Endometrial microvascular endothelial cells (primary cell): ENCODE data around the gene SYTL1. TPM values are rescaled to one million over a fixed set of nuclear protein-coding genes. Genes with fewer than 3 reads are reported as not detected.
"Not testable (repeated sequence)": the region's sequence is repeated elsewhere in the genome, so short reads cannot be mapped to it uniquely, and the experiment has no call there.

Experiments used
- in situ Hi-C: cut with HindIII; loops from 2 replicates; pipeline ENCODE4 v1.10.0; 2017; ENCODE audit warnings: low sequenced_read_pairs, low pct_unique_long_range_greater_than_20kb; ENCODE audit errors: inconsistent ontology term
- total RNA-seq: library from RNA; depleted of rRNA; stranded (reverse); fragments of >200 nt; gene quantifications from one replicate; pipeline ENCODE4 v1.2.3, GENCODE V29; 2015; ENCODE audit errors: inconsistent ontology term

Gene SYTL1
- total RNA-seq, 1 donor from 2014 or later, result not detected

DNA sequence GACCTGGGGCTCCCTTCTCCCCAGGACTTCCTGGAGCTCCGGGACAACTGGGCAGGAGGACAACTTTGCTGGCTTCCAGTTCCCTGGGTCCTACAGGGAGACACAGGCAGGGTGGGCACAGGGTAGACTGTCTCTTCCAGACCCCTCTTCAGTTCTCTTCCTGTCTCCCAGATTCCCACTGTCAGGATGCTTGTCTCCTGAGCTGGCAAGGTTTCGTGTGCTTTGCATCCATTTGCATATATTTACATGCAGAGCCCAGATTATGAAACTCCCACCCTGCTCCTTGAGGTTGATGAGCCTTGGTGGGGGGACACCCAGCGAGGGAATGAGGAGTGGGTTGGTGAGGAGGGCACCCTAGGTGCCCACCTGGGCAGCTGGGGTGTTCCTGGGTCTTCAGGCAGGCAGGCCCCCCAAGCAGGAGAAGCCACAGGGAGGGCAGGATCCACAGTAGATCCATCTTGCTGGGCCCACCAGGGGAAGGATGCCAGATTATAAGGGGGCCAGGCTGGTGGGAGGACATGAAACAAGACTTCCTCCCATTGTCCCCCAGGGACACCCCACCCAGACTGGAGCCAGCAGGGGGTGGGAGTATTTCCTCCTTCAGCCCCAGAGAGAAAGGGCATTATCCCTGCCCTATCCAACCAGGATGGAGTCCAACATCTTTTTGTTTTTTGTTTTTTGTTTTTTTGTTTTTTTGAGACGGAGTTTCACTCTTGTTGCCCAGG lies 32.7 kb downstream of the SYTL1 start, which contains the start of gene FCN3:
Gene FCN3 (minus strand): TSS at position 463 of the 725 bp plus-strand sequence. CDS start 6 bp downstream, at position 457.
- in situ Hi-C loops, result no loop called here

DNA sequence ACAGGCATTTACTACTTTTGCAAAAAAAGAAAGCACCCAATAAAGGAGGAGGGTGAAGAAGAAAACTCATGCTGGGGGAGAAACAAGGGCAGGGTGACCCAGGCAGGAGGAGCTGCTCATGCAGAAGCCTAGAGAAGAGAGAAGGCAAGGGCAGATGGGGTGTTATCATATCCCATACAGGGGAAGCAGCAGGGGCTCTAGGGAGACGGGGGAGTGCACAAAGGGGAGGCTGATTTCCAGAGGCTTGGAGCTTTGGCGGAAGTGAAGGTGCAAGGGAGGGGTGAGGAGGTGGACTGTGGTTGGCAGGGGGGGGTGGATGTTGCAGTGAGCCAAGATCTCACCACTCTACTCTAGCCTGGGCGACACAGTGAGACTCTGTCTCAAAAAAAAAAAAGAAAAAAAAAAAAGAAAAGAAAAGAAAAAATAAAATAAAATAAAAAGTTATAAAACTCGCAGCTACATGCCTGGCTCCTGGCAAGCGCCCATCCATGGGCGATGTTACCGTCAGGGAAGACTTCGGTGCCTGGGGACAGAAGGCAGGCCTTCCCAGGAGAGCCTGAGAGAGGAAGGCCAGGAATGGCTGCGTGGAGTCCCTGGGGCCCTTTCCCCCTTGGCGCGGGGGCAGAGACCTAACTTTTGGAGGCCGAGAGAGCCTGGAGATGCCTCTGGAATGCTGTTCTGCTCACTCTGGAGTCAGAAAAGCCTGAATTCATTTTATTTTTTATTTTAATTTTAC lies 36.1 kb downstream of the SYTL1 start:
- in situ Hi-C loops, result no loop called here

DNA sequence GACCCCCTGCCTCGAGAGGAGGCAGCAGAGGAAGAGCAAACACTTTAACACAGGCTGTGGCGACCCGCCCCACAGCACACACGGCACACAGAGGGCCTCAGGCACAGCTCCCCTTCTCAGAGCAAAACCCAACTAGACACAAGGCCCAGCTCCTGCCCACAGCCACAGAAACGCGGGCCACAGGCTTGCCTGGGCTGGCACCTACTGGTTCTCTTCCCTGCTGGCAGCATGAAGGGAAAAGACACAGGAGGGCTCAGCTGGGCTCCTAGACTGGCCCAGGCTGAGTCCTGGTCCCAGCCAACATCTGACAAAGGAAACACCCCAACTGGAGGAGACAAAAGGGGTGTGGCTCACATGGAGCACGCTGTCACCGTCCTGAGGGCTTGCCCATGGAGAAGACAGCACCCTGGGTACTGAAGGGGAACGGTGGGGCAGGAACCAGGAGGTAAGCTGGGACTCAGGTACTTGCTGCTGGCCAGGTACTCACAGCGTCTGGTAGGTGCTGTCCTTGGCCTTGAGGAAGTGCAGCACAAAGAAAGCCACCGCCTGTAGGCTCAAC lies 37.8 kb downstream of the SYTL1 start:
- in situ Hi-C loops, result no loop called here

DNA sequence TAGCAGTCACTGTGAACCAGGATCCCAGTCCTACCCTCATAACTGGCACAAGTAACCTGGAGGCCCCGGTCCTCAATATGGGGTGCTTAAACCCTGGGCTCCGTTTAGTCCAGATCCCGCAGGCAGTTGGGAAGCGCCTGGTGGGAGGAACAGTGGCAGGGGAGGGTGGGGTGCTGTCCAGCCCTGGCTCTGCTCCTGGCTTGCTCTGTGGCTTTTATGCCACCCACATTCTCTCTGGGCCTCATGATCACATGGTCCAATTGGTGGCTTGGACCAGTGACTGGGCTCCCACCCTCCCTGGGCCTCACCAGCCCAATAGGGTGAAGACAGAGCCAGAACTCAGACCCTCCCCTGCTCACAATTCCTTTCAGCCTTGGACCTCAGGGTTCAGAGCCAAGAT lies 38.4 kb downstream of the SYTL1 start:
- in situ Hi-C loops, result no loop called here

DNA sequence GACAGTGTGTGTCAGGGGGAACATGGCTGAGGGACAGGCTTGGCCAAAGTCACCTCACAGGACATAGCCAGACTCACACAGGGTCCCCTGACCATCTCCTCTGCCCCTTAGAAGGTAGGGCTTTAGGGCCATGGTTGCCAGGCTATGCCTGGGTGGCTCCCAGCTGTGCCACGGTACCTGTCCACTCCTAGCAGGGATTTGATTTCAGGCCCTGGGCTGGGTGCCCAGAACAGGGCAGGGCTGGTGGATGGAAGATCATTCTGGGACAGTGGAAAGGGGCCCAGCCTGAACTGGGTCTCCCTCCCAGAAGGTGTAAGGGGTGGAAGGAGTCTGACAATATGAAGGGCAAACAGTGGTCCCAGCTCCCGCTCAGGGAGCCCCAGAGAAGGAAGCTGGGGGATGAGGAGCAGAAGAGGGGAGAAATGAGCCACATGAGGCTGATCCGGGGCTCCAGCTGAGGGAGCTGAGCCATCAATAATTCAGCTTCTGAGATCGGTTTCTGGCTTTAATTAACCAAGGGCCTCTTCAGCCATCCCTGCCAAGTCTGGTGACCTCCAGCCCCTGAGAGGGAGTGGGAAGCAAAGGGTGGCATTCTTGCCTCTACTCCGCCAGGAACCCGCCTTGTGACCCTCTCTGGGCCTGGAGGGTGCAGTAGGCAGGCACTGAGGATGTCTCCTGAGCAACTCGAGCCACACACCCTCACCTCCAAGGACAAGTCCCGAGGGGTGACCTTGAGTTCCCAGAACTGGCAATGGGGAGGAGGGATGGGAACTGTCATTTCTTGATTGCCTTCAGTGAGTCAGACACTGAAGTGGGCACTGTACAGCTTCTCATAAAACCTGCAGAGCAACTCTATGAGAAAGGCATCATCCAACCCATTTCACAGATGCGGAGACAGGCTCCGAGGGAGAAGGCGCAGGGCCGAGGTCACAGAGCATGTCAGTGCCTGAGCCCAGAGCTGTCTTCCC lies 39.2 kb downstream of the SYTL1 start:
- in situ Hi-C loops, result no loop called here

DNA sequence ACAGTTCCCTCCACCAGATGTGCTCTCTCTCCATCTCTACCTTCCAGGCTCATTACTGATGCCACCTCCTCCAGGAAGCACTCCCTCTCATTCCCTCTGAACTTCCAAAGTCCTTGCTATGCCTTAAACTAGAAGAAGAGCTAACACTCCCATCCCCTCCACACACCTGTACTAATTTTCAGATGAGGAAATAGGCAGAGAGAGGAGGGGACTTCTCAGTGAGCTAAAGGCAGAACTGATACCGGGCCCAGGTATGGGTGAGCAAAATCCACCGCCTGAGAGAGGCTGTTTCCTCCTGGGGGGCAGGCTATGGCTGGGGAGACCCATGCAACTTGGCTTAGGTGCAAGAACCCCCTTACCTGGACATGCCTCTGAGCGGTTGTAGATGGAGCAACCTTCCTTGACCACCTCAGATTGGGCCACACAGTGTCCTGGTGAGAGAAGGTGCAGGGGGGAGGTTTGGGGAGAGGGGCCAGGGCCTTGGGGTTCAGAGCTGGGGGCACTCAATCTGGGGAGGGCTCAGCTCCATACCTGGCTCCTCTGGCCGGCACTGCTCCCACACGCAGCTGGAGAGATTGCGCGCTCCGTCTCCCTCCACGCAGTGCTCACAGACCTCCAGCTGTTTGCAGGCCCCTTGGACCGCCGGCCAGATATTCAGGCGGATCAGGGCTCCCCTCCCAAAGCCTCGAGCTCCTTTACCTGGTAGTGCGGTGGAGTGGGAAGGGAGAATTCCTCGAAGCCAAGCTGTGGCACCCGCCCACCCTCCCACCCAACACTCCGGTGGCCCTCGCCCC lies 40.3 kb downstream of the SYTL1 start:
- in situ Hi-C loops, result no loop called here

DNA sequence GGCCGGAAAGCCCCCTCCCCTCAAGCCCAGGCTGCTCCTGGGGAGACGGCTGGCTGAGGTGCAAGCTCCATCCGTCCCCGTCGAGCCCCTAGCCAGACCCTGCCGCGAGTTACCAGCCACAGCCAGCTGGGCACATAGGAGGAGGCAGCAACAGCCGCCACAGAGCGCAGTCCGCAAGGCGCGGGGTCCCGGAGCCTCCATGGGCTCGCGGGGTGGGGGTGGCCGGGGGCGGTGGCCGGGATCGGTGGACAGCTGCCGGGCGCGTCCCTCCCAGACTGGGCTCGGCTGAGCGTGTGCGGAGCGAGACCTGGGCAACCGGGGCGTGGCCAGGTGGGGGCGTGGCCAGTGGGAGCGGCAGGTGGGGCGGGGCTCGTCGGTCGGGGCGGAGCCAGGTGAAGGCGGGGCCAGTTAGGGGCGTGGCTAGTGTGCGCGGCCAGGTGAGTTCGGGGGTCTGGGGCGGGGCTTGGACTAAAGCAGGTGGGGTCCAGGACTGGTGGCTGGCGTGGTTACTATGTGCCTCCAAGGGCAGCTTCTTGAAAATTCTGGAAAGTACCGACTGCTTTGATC lies 41.3 kb downstream of the SYTL1 start, which contains the start of gene CD164L2:
Gene CD164L2 (minus strand): TSS at position 295 of the 567 bp plus-strand sequence. CDS start 94 bp downstream, at position 201.
- in situ Hi-C loops, result no loop called here

DNA sequence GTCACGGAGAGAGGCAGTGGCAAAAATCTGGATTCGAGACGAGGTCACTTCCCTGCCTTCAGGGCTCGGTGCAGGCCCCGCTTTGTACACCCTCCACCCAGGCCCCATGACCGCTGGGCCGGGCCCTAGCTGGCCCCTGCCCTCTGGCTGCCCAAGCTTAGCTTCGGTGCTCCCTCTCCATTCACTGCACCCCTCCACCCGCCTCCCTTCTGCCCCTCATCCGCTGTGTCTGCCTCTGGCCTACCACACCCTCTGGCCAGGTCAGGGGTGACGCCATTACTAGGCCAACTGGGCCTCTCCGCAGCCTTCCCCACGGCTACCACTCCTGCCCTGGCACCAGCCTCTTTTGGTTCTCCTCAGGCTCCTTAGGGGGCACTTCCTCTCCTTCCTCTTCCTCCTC lies 41.8 kb downstream of the SYTL1 start:
- in situ Hi-C loops, result no loop called here

DNA sequence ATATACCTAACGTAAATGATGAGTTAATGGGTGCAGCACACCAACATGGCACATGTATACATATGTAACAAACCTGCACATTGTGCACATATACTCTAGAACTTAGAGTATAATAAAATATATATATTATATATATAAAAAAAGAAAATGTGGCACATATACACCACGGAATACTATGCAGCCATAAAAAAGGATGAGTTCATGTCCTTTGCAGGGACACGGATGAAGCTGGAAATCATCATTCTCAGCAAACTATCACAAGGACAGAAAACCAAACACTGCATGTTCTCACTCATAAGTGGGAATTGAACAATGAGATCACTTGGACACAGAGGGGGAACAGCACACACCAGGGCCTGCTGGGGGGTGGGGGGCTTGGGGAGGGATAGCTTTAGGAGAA lies 43.0 kb downstream of the SYTL1 start:
- in situ Hi-C loops, result not testable (repeated sequence)

DNA sequence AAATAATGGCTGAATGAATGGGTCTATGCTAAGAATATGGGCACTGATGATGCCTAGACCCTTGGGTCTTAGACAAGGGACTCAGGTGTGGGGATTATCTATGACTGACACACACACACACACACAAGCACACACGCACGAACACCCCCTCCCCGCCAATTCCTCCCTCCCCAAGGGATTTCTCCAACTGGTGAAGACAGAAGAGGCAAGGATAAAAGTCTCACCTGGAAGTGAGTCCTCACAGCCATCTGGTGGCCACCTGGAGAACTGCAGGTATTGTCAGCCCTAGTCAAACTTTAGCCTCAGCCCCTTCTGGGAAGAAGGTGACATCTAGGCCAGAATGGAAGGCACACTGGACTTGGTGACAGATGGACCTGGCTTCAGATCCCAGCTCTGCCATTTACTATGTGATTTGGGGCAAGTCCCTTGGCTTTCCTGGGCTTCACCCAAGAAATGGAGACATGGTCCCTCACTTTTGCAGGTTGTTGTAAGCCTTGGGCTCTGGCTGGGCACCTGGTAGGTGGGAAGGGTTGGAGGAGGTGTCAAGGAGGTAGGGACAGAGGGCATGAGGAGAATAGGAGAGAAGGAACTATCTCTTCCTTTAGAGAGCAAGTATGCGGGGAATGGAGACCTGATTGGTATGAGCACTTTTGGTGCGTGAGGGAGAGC lies 46.6 kb downstream of the SYTL1 start:
- in situ Hi-C loops, result no loop called here

DNA sequence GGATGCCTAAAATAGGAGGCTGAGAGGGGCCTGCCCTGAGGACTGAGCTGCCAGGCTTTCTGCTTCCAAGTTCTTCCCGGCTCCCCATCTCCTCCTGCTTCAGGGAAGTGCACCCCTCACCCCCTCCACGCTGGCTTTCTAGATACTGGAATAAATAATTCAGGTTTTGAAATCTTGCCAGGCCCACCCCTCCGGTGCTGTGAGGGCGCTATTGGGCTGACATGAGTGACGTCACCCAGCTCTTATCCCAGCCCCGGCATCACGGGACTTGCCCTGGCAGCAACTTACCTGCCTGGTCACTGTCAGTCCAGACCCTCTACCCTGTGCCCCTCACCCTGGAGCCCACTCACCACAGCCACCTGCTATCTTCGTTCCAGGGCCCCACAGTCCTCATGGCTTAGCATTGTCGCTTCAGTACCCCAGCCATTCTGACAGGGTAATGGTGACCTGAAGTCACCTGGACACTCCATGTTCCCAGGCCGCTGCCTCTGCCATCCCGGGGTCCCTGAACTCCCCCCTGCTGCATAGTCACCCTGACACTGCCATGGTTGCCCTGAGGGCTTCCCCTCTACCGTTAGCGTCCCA lies 49.8 kb downstream of the SYTL1 start:
- in situ Hi-C loops, result no loop called here

DNA sequence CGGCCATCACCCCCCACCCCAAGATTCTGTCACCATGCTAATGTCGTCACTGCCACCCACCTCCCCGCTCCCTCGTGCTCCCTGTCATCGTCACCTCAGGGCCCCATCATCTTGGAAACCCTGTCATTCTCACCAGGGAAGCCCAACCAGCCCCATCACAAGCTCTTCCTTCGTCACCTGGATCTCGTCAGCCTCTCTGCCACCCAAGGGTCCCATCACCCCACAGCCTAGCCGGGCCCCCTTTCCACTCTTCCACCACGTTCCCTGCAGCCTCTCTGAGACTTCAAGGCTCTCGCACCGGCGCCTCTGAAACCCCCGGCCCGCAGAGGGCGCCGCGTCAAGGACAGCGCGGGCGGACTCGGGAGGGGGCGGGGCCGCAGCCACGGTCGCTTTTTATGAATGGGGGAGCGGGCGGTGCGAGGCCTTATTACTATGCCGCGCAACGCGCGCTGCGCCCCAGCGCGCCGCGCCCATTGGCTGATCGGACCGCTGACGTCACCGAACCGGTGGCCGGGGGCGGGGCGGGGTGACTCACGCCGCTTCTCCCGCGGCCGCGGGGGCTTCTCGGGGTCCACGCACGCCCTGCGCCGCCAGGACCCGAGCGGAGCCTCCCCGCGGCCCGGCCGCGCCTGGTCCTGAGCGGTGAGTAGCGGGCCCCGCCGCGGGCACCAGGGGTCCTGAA lies 50.4 kb downstream of the SYTL1 start, which contains the start of gene GPR3:
Gene GPR3 (plus strand): TSS at position 527 of the 682 bp plus-strand sequence. CDS start 1,177 bp downstream, outside the sequence.
- in situ Hi-C loops, result no loop called here

DNA sequence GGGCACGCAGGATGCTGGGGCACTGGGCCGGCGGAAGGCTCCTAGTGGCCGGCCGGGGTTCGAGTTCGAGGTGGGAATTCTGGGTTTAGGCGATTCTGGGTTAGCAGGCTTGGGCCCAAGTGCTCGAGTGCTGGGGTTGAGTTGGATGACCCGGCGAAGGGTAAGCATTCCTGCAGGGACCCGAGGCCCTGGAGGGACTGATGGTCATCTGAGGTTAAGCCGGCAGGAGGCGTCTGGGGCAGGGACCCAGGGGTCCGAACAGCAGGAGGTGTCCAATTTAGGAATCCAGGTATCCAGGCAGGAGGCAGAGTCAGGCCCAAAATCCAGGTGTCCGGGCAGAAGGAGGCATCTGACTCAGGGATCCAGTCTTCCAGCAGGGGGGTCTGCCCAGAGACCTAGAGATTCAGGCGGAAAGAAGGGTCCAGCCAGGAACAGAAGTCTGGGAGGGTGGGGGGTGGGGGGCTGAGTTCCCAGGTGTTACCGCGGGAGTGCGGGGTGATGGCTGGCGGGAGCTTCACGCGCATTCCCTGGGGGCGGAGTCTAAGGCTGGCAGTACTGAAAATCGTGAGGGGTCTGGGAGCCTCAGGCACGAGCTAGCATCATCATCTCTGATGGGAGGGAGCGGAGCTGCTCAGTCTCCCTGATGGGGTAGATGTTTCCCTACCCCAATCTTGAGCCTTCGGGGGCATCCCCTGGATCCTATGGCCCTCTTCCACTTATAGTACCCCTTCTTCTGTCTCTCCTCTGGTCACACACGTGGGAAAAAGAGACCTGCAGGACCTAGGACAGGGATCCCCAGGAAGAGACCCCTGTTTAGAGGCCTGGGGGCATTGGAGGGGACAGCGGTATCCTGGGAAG lies 51.2 kb downstream of the SYTL1 start:
- in situ Hi-C loops, result no loop called here

DNA sequence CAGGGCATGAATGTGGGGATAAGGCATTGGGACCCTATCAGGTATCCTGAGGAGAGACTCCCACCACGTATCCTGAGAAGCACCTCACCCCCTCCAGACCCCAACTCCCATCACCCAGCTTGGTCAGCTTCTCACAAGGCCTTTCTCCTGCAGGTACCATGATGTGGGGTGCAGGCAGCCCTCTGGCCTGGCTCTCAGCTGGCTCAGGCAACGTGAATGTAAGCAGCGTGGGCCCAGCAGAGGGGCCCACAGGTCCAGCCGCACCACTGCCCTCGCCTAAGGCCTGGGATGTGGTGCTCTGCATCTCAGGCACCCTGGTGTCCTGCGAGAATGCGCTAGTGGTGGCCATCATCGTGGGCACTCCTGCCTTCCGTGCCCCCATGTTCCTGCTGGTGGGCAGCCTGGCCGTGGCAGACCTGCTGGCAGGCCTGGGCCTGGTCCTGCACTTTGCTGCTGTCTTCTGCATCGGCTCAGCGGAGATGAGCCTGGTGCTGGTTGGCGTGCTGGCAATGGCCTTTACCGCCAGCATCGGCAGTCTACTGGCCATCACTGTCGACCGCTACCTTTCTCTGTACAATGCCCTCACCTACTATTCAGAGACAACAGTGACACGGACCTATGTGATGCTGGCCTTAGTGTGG lies 51.9 kb downstream of the SYTL1 start:
- in situ Hi-C loops, result no loop called here

DNA sequence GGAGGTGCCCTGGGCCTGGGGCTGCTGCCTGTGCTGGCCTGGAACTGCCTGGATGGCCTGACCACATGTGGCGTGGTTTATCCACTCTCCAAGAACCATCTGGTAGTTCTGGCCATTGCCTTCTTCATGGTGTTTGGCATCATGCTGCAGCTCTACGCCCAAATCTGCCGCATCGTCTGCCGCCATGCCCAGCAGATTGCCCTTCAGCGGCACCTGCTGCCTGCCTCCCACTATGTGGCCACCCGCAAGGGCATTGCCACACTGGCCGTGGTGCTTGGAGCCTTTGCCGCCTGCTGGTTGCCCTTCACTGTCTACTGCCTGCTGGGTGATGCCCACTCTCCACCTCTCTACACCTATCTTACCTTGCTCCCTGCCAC lies 52.4 kb downstream of the SYTL1 start:
- in situ Hi-C loops, result no loop called here
